Left ventricle myocardium inferior (tissue), 1 donor: ENCODE data around the gene SLC41A1. TPM values are rescaled to one million over a fixed set of nuclear protein-coding genes. Genes with fewer than 3 reads are reported as not detected.
A peak's percentile ranks its signal among the peaks of the same experiment; 100 is the strongest.
"Not testable (repeated sequence)": the region's sequence is repeated elsewhere in the genome, so short reads cannot be mapped to it uniquely, and the experiment has no call there.

ENCODE experiments used
- DNase-seq: peaks from one replicate; pipeline ENCODE4 v3.0.0-alpha.2; 2020
- H3K27ac ChIP-seq: fragments of 200-600 bp; replicated peaks from 2 replicates; pipeline ENCODE4 v1.8.0; 2021
- H3K27me3 ChIP-seq: fragments of 200-600 bp; 2 replicates; pipeline ENCODE4 v1.8.0; 2021; ENCODE audit warnings: low read depth
- H3K36me3 ChIP-seq: fragments of 200-600 bp; 2 replicates; pipeline ENCODE4 v1.8.0; 2021
- H3K4me1 ChIP-seq: fragments of 200-600 bp; 2 replicates; pipeline ENCODE4 v1.8.0; 2021
- H3K4me3 ChIP-seq: fragments of 200-600 bp; 2 replicates; pipeline ENCODE4 v1.8.0; 2021; ENCODE audit warnings: mild to moderate bottlenecking, moderate library complexity
- H3K9me3 ChIP-seq: fragments of 200-600 bp; replicated peaks from 2 replicates; pipeline ENCODE4 v1.8.0; 2021
- intact Hi-C: fragments of 100-400 bp; cut with micrococcal nuclease; formaldehyde crosslinking; loops from one replicate; pipeline ENCODE4 v1.11.0; 2022
- long read RNA-seq: library from polyadenylated mRNA; unstranded; transcript quantifications from one replicate; pipeline ENCODE4 v2.0.0, GENCODE V29; 2021
- total RNA-seq: library from RNA; stranded (reverse); fragmentation: NEBNext Ultra II Directional; extraction: Animal tissue kit (Norgen Biotek cat#: 25700); gene quantifications from one replicate; pipeline ENCODE4 v1.2.1, GENCODE V29; 2021
- TF ChIP-seq, protein P1 (sequence below): fragments of 200-600 bp; IDR thresholded peaks from 2 replicates; pipeline ENCODE4 v1.8.0; 2021; ENCODE audit warnings: antibody characterized with exemption, mild to moderate bottlenecking, borderline replicate concordance
- donor health status: DM: no; HTN: yes; CAD: no; lungs with severe emphysema.

The SLC41A1 gene
- total RNA-seq: 486 TPM
- long read RNA-seq, full-length matches to known transcripts: 826 of 1,147 reads
- long read RNA-seq, partial matches to known transcripts: 179 of 1,147 reads
- long read RNA-seq, other reads (novel, unspliced or antisense): 142 of 1,147 reads

GRCh38 chr1:205812878-205813754 lies at the start of gene SLC41A1:
Gene SLC41A1, minus strand, starts transcription at chr1:205813198. Its CDS starts 2,757 bp downstream, at chr1:205810441.
- H3K4me3 ChIP-seq: peak within 1 kb of the TSS; percentile 94
- peak within 1 kb of the TSS; percentile 93 for H3K27ac ChIP-seq
- H3K9me3 ChIP-seq: no peaks in the 10 kb centered on the region
- TF ChIP-seq, protein P1, sequence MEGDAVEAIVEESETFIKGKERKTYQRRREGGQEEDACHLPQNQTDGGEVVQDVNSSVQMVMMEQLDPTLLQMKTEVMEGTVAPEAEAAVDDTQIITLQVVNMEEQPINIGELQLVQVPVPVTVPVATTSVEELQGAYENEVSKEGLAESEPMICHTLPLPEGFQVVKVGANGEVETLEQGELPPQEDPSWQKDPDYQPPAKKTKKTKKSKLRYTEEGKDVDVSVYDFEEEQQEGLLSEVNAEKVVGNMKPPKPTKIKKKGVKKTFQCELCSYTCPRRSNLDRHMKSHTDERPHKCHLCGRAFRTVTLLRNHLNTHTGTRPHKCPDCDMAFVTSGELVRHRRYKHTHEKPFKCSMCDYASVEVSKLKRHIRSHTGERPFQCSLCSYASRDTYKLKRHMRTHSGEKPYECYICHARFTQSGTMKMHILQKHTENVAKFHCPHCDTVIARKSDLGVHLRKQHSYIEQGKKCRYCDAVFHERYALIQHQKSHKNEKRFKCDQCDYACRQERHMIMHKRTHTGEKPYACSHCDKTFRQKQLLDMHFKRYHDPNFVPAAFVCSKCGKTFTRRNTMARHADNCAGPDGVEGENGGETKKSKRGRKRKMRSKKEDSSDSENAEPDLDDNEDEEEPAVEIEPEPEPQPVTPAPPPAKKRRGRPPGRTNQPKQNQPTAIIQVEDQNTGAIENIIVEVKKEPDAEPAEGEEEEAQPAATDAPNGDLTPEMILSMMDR: no peak
- H3K36me3 ChIP-seq: peaks cover 28% of the 10 kb centered on the region
- H3K4me1 ChIP-seq: peaks cover 72% of the 10 kb centered on the region
- peak; percentile 94 for DNase-seq
- no peaks in the 10 kb centered on the region for H3K27me3 ChIP-seq
- intact Hi-C loops: no loop called here

- intact Hi-C loops: no loop called here
- H3K27ac ChIP-seq: no peak overlapping the region
- TF ChIP-seq, protein P1: no peak
Measured at GRCh38 chr1:205861540-205861939, 48.5 kb upstream of the SLC41A1 start.

DNA sequence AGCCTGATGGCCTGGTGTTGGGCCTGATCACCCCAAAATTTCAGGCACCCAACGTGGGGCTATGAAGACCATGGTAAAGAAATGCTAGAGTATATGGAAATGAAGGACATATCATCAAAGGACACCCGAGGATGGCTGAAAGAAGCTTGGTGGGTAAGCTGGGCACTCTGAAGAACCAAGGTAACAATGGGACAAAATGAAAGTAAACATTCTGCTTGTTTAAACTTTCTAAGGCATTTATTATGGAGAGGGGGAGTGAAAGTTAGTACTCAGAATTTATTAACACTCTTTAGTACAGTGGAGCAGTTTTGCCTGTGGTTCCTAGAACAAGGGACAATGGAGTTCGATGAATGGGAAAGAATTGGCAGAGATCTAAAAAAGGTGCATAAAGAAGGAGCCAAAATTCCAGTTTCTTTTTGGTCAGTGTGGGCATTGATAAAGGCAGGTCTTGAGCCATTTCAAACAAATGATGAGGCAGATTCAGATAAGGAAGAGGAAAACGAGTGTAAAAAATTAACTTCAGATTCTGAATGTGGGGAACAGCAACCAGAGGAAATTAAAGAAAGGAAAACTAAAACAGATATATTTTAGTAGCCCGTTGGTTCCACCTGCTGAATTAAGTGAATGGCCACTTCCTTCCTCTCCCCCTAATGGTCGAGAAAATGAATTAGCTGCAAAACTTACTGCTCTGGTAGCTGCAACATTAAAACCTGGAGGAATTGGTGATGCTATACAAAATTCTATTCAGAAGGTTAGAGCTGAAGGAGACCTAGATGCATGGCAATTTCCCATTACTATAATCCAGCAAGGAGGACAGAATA lies 45.4 kb upstream of the SLC41A1 start:
- no peaks in the 10 kb centered on the region for H3K27me3 ChIP-seq
- H3K4me3 ChIP-seq: no peak overlapping the region
- H3K9me3 ChIP-seq: peaks cover 18% of the 10 kb centered on the region
- TF ChIP-seq, protein P1: peak; percentile 13
- H3K27ac ChIP-seq: no peak overlapping the region
- DNase-seq: no peak
- H3K4me1 ChIP-seq: no peaks in the 10 kb centered on the region
- no peaks in the 10 kb centered on the region for H3K36me3 ChIP-seq
- intact Hi-C loops: no loop called here

More at GRCh38 chr1:205861540-205861939, 48.5 kb upstream of the SLC41A1 start:
- DNase-seq: no peak
- no peak overlapping the region for H3K4me3 ChIP-seq
- peaks cover 10% of the 10 kb centered on the region for H3K9me3 ChIP-seq
- H3K27me3 ChIP-seq: no peaks in the 10 kb centered on the region
- H3K4me1 ChIP-seq: no peaks in the 10 kb centered on the region
- no peaks in the 10 kb centered on the region for H3K36me3 ChIP-seq

GRCh38 chr1:205857501-205857900 lies 44.5 kb upstream of the SLC41A1 start:
- intact Hi-C loops, H3K27me3 ChIP-seq, H3K36me3 ChIP-seq, DNase-seq, H3K27ac ChIP-seq, H3K4me3 ChIP-seq, H3K4me1 ChIP-seq: not testable (repeated sequence)
- peaks cover 25% of the 10 kb centered on the region for H3K9me3 ChIP-seq

GRCh38 chr1:205856433-205856832 lies 43.4 kb upstream of the SLC41A1 start:
- H3K4me1 ChIP-seq: no peaks in the 10 kb centered on the region
- H3K27me3 ChIP-seq: no peaks in the 10 kb centered on the region
- no peak overlapping the region for H3K27ac ChIP-seq
- no peak for DNase-seq
- no peak overlapping the region for H3K4me3 ChIP-seq
- peaks cover 24% of the 10 kb centered on the region for H3K9me3 ChIP-seq
- intact Hi-C loops: no loop called here
- H3K36me3 ChIP-seq: no peaks in the 10 kb centered on the region
- TF ChIP-seq, protein P1: no peak
